Smooth muscle cell of the pulmonary artery (primary cell): Measurements from ENCODE around the gene WNT3. TPM values are rescaled to one million over a fixed set of nuclear protein-coding genes. Genes with fewer than 3 reads are reported as not detected.

Source experiments
- total RNA-seq: library from RNA; depleted of rRNA; stranded (reverse); fragments of >200 nt; gene quantifications from 2 replicates; pipeline ENCODE4 v1.2.3, GENCODE V29; 2014

The WNT3 gene, protein sequence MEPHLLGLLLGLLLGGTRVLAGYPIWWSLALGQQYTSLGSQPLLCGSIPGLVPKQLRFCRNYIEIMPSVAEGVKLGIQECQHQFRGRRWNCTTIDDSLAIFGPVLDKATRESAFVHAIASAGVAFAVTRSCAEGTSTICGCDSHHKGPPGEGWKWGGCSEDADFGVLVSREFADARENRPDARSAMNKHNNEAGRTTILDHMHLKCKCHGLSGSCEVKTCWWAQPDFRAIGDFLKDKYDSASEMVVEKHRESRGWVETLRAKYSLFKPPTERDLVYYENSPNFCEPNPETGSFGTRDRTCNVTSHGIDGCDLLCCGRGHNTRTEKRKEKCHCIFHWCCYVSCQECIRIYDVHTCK
- total RNA-seq: 1.0 and 1.4 TPM in 2 replicates

GRCh38 chr17:46818316-46818928 is at the start of gene WNT3:
Gene WNT3 (minus strand): TSS chr17:46818692. CDS start chr17:46818597, 95 bp downstream.

DNA sequence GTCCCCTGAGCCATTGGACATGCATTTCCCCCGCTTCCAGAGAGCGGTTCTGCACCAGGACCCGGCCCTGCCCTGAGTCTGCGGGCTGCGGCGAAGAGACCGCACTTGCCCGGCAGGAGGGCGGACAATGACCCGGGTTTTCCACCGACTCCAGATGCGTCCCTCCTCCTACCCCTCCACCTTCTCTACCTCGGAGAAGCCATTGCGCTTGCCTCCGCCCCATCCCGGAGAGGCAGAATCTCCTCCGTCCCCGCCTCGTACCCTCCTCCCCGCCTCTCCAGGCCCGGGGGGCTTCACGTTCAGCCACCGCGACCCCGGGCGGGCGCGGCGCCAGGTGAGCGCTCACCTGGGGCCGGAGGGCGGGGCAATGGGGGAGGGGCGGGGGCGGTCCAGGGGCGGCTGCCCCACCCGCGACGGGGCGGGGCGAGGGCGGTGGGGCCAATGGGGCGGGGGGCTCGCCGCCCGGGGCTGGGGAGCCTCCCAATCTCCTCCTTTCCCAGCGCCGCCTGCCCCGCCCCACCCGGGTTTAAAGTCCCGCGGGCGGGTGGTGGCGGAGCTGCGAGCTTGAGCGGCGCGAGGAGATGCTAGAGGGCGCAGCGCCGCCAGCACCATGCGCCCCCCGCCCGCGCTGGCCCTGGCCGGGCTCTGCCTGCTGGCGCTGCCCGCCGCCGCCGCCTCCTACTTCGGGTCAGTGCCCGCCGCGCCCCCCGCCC is 32.7 kb upstream of the WNT3 start, which contains the start of gene WNT9B:
Gene WNT9B (plus strand): TSS at position 555 of the 713 bp plus-strand sequence. CDS start 56 bp downstream, at position 611.

Other genes starting within 250 kb of the WNT3 start
- 6.9 and 7.0 TPM in 2 replicates for gene ARL17A, start 239.0 kb downstream of the WNT3 start, total RNA-seq
- gene NSF, start 228.0 kb downstream of the WNT3 start, total RNA-seq: 45.4 and 55.2 TPM in 2 replicates
- gene WNT9B, start 32.9 kb upstream of the WNT3 start, total RNA-seq: not detected in 2 replicates
- 61.6 and 65.1 TPM in 2 replicates for gene GOSR2, start 104.5 kb upstream of the WNT3 start, total RNA-seq
- gene RPRML, start 160.6 kb upstream of the WNT3 start, total RNA-seq: 0.07 TPM in 1 of 2 replicates, not detected in the other